Head of caudate nucleus (tissue), 42 donors: ENCODE measurements around the gene PKIG.

Source experiments
- DNase-seq, 42 donors: peaks; one replicate each; pipeline versions ENCODE4 v3.0.0 to v3.0.0-alpha.2; 2020 to 2021; ENCODE audit warnings: mixed read lengths in 7 of 42
- intact Hi-C: fragments of 100-400 bp; cut with DNase I; formaldehyde crosslinking; loops from one replicate; pipeline ENCODE4 v1.15.0; 2022

The PKIG gene

DNA sequence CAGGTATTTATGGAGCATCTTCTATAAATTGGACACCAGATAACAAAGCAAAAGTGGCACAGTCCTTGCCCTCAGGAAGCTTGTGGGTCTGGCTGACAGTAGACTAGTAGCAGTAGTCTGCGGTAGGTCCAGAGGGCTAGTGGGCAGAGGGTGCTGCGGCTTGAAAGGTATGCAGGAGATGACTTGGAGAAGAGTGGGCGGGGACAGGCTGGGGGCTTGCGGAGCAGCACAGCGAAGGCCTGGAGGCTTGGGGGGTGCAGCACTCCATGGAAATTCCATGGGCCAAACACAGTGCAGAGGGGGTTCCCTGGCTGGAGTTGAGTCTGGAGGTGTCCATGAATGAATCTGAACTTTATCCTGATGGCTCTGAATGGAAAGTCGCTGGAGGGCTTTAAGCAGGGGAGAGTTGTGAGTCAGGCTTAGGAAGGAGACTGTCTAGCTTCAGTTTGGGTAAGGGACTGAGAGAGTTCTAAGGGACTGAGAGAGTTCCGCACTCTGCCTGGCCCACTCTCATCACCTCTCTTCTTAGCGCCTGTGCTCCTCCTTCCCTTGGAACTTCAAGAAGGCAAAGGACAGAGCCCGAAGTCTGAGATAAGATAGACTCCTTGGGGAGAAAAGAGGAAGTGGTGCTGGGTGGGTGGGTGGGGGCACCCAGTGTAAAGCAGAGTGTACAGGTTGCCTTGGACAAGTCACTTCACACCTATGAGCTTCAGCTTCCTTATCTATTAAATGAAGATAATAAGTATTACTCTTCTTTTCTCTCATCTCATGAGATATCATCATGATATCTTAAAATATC lies 8.8 kb downstream of the PKIG start:
- intact Hi-C loops = no loop called here
- DNase-seq = no peak

DNA sequence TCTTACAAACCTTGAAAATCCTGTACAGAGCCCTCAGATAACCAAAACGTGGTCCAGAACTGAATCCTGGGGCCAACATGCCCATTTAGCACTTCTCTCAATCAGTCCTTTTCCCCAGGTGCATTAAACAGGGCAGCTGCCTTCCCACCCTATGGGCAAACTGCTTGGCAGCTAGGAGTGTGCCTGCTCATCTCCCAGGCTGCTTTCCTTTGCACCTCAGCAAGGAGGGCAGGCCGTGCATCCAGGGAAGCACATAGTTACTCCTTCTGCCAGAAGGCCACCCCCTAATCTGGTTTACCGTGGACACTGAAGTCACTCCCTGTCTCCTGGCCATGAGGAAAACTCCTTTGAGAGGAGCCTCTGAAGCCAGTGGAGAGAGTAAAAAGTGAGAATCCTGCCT lies 10.0 kb downstream of the PKIG start:
- no peak for DNase-seq
- intact Hi-C loops = no loop called here

DNA sequence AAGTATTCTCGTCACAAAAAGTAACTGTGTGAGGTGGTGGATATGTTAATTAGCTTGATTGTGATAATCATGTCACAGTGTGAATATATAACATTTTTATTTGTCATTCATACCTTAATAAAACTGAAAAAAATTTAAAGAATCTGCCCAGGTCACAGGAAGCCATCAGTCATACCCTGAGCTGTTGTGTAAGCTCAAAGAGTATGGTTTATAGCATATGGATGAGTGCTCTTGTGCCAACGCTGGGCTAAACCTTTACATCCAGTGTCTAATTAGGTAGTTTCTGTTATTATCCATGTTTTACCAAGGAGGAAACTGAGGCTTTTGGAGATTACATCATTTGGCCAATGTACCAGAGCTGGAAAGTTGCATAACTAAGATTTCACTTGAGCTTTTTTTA lies 11.4 kb downstream of the PKIG start:
- intact Hi-C loops = no loop called here
- no peak for DNase-seq

DNA sequence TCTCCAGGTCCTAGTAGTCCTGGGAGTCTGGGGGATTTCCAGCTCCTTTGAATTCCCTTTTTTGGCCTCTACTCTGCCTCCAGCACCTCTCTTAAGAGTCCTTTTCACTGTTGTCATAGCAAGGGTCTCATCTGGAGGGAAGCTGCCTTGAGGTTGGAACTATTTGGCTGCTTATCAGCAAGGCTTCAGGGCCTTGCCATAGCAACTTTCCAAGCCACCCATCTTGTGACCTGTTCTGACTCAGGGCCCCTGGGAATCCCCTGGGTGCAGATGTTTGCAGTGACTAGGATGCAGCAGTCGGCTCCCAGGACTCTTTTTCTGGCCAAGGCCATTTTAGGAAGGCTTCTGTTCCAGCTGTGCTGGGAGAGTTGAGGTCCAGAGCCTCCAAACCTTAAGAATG lies 12.4 kb downstream of the PKIG start:
- intact Hi-C loops = no loop called here
- no peak for DNase-seq

DNA sequence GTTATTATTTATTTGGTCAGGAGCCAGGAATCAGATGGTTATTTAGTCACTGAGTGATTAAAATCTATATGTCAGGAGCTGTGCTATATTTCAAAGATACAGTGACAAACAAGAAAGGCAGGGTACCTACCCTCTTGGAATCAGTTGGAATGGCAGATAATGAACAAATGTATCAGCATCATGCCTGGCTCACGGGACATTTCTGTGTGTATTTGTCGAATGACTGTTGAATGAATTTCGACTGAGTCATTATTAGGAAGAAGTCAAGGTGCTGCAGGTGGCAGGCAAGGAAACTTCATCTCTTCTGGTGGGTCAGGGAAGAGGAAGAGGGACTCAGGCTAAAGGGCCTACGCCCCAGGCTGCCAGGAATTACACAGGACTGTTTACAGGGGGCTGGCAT lies 13.6 kb downstream of the PKIG start:
- DNase-seq = peak in 1 of 42 donors; percentile 5
- intact Hi-C loops = no loop called here

DNA sequence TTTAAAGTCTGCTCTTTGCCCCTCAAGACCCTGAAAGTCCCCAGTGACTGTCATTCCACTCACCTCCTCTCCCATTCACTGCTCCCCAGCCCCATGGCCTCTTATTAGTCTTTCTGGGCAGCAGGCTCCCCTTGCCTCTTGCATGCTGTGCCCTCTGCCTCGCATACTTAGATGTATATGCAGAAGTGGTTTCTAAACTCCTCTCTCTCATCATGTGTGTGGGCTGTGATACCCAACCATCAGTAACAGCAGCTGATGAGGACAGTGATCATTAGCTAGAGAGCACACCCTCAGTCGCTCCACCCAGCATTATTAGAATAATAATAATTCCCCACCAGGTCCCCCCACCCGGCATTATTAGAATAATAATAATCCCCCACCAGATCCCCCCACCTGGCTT lies 14.5 kb downstream of the PKIG start:
- no peak for DNase-seq
- intact Hi-C loops = no loop called here

DNA sequence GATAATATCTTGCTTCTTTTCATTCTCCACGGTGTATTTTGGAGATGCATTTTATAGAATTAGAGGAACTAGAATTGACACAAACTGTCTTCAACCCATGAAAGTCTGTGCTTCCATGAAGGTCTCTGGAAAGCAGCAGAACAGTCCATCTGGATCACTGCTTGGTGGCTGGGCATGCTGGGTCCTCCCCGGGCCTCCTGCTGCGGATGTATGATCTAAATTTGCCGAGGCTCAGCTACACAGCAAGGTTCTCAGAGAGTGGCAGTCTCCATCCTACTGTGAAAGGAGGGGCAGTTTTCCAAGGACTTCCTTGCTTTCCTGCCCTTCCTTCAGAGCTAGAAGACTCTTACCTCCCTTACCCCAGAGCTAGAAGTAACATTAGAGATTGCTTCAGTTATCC lies 15.1 kb downstream of the PKIG start:
- peak in 1 of 42 donors; percentile 10 for DNase-seq
- intact Hi-C loops = no loop called here

DNA sequence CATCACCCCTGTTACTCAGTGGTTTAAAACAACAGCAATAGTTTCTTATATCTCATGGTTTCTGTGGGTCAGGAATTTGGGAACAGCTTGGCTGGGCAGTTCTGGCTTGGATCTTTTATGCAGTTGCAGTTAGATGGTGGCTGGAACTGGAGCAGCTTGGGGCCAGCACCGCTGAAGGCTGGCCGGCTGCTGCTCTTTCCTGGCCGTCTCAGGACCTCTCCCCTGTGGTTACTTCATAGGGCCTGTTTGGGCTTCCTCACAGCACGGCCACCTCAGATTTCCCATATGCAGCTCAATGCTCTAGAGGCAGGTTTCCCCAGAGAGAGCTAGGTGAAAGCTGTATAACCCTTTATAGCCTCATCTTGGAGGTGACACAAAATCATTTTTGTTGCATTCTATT lies 15.6 kb downstream of the PKIG start:
- DNase-seq = peak in 1 of 42 donors; percentile 18
- intact Hi-C loops = no loop called here

DNA sequence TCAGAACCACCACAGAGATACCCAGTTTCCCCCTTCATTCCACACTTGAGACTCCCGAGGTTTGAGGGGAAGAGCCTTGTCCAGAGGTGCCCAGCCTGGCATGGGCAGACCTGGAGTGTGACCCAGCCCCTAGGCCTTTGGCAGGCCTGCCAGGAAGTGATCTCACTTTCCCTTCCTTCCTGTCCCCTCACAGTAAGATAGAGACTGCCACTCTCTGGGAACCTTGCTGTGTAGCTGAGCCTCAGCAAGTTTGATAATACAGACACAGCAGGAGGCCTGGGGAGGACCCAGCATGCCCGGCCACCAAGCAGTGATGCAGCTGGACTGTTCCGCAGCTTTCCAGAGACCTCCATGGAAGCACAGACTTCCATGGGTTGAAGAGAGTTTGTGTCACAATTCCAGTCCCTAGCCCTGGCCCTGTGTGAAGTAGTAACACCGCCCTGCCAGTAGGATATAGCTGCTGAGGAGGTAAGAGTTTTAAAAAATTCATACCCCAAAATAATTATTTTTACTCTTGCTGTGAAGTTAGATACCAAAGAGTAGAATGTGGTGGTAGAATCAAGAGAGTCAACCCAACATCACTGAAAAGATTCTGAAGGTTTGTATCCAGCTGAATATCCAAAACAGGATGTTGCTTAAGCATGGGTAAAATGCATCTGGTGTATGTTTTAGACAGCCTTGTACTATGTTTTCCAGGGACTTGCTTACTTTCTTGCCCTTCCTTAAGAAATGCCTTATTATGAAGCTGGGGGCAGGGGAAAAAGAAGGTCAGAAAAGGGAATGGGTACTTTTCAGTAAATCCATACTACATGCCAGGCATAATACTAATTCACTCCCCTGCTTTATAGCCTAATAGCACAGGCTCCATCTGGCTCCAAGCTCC lies 16.3 kb downstream of the PKIG start:
- peak in 1 of 42 donors; percentile 23 for DNase-seq
- intact Hi-C loops = no loop called here

DNA sequence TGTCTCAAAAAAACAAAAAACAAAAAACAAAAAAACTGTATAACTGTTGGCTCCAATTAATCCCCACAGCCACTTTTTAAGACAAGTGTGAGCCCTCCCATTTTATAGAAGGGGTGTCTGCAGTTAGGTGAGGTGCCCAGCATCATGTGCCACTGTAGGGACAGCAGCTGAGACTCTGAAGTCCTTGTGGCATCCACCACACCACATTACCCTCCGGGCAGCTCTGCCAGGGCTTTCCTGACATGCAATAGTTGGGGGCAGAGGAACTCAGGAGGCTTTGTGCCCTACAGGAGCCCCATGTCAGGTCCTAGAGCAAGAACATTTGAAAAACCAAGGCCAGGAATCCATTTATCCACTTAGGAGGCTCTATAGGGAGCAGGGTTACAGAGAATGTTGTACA lies 17.3 kb downstream of the PKIG start:
- intact Hi-C loops = loop anchor here (5.0 to 10.0 kb wide), 3 partner anchors 67 to 385 kb away; partner anchors contain the start of genes OSER1 and TTPAL

DNA sequence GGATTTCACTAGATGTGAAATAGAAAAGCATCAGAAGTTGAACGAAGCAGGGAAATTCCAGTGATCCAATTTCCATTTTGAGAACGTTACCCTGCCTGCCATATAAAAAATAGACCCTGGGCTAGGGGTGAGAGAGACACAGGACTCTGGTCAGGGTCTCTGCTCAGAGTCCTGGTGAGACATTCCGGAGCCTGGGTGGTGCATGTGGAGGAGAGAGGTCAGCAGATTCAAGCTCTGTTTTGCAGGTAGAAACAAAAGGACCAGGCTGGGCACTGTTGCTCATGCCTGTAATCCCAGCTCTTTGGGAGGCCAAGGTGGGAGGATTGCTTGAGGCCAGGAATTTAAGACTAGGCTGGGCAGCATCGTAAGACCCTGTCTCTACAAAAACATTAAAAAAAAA lies 17.9 kb downstream of the PKIG start:
- no peak for DNase-seq
- intact Hi-C loops = loop anchor here (5.0 to 10.0 kb wide), 3 partner anchors 68 to 386 kb away; partner anchors contain the start of genes OSER1 and TTPAL

More for the DNA sequence above, 17.3 kb downstream of the PKIG start:
- no peak for DNase-seq

DNA sequence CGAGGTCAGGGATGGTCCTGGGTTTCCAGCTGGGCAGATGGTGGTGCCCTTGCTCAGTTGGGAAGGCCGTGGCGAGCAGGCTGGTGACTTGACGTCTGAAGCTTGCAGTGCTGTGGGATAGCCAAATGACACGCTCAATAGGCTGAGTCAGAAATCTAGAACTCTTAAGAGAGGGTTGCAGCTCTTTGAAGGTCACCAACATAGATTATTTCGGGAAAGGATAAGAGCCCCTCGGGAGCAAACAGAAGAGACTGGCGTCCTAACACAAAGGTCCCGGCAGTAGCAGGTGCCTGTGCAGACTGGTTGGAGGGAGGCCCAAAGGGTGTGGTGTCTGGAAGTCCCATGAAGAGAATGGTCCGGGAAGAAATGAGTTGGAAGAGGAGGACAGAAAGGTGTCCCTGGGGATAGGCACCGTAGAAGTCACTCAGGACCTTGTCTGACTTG lies 18.4 kb downstream of the PKIG start:
- DNase-seq = no peak
- intact Hi-C loops = loop anchor here (5.0 to 10.0 kb wide), 3 partner anchors 68 to 386 kb away; partner anchors contain the start of genes OSER1 and TTPAL

DNA sequence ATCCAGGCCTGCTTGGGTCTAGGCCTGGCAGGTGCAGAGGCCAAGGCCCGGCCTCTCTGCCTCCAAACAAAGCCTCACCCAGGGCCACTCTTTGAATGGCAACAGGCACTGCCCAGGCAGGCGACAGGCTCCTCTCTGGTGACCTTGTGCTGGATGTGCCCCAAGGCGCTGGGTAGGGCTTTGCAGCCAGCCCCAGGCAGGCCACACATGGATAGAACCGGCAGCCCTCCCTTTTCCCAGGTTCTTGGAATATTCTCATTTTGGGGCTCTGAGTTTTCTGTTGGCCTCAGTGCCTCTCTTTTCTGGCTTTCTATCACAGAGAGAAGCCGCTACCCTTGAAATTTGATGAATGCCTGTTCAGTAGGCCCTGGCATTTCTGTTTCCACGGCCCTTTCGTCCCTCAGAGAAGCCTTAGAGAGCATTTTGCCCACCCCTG lies 18.9 kb downstream of the PKIG start:
- DNase-seq = peak in 14 of 42 donors; percentile 20 to 63 (median 43)
- intact Hi-C loops = loop anchor here (5.0 to 10.0 kb wide), 3 partner anchors 69 to 386 kb away; partner anchors contain the start of genes OSER1 and TTPAL

DNA sequence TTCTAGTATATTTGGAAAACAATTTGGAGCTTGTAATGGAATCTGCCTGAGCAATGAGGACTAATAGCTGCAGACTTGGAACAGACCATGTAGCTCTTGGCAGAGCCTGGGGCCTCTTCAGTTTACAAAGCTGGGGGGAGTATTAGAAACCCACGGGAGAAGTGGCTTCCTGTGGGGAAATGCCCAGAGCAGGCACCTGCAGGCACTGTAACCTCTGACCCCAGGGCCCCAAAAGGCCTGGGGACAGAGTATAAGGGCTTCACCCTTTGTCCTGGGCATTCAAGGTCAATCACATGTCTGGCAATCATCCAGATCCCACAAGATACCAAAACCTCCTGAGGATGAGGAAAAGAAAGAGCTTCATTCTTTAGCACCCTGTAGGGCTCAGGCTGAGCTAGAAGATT lies 19.4 kb downstream of the PKIG start:
- DNase-seq = peak in 16 of 42 donors; percentile 16 to 66 (median 39)
- intact Hi-C loops = loop anchor here (5.0 to 10.0 kb wide), 3 partner anchors 70 to 387 kb away; partner anchors contain the start of genes OSER1 and TTPAL

DNA sequence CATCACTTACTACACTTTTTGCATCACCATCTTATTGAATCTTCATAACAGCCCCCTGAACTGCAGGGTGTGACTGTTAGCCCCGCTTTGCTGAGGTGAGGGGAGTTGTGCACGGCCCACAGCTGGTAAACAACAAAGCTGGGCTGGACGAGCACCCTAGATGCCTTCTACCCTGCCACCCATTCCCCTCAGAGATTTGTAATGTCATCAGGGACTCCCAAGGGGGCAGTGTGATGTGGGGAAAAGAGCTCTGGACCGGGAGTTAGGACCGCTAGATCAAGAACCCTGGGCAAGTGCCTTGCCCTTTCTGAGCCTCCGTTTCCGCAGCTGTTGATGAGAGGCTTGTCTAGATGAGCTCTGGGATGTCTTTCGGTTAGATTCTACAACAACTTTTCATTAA lies 20.9 kb downstream of the PKIG start:
- intact Hi-C loops = loop anchor here (5.0 to 10.0 kb wide), 3 partner anchors 71 to 389 kb away; partner anchors contain the start of genes OSER1 and TTPAL
- no peak for DNase-seq

DNA sequence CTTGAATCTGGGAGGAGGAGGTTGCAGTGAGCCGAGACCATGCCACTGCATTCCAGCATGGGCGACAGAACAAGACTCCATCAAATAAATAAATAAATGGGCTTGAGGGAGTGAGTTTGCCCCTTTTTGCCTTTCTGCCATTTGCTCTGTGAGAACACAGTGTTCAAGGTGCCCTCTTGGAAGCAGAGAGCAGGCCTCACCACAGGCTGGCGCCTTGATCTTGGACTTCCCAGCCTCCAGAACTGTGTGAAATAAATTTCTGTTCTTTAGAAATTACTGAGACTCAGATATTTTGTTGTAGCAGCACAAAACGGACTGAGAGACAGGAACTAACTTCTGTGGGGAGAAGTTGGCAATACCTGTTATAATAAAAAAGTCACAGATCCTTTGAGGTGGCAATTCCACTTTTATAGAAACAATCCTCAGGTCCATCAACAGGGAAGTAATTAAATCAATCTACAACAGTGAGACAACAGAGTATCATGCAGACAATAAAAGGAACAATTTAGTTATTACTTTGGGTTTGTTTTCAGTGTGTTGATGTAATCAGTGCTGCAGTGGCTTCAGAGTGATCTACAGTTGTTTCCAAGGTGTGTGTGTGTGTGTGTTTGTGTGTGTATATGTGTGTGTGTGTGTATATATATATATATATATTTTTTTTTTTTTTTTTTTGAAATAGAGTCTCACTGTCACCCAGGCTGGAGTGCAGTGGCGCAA lies 24.5 kb downstream of the PKIG start:
- intact Hi-C loops = loop anchor here (10.0 kb wide), 2 partner anchors 132 to 392 kb away; partner anchors contain the start of genes OSER1 and TTPAL
- no peak for DNase-seq

DNA sequence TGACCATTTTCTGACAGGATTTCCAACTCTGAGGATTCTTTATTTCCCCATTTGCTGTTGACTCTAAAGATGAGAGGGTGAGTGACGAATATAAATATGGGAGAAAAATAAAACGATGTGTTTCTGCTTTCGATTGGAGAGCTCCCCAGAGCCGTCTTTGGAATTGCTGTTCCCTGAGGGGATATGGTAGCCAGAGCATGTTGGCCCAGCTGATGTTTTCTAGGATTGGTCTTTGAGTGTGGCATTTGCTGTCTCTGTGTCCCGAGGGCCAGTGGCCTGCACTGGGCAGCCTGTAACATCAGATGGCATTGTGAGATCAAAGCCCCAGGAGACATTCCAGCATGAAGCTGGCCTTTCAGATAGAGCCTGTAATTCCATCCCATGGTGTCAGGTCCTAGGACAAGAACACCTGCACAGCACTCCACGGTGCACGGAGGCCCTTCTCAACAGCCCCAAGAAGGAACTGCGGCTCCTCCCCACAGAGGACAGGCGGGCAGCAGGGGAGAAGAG lies 26.7 kb downstream of the PKIG start:
- intact Hi-C loops = loop anchor here (10.0 kb wide), 2 partner anchors 134 to 394 kb away; partner anchors contain the start of genes OSER1 and TTPAL
- DNase-seq = no peak
